T-cell (primary cell): ENCODE data around the gene ZGPAT. TPM values are rescaled to one million over a fixed set of nuclear protein-coding genes. Genes with fewer than 3 reads are reported as not detected.
"Not testable (repeated sequence)": the region's sequence is repeated elsewhere in the genome, so short reads cannot be mapped to it uniquely, and the experiment has no call there.

Experiments
- ATAC-seq, 4 experiments: fragments of 200-7000 bp in 3 of 4; fragments of 150-1000 bp in 1 of 4; cut with Tn5 transposase; replicated peaks in 1 of 4; 1 replicate in 3 of 4; 2 replicates in 1 of 4; pipeline ENCODE4 v1.10.0; 2021; ENCODE audit warnings: moderate library complexity in 3 of 4, mild to moderate bottlenecking in 2 of 4, moderate number of reproducible peaks in 1 of 4
- CTCF ChIA-PET, 2 donors: fragments of 300-600 bp; sonication (Branson Sonifier 250); formaldehyde crosslinking; loops; one replicate each; lab custom pipeline; 2022; ENCODE audit warnings: antibody characterized with exemption in 2 of 2; lab: Charles Lee
- POLR2A ChIA-PET, 2 donors: fragments of 300-600 bp; sonication (Branson Sonifier 250); formaldehyde crosslinking; loops; one replicate each; lab custom pipeline; 2022; ENCODE audit warnings: antibody characterized with exemption in 2 of 2; lab: Charles Lee
- DNase-seq, 35 experiments: peaks; one replicate each; pipeline versions ENCODE4 v3.0.0 to v3.0.0-alpha.2; 2013 to 2023
- H3K27ac ChIP-seq: one replicate; pipeline ENCODE4 v1.5.1; 2013; ENCODE audit warnings: low read length
- H3K27me3 ChIP-seq, 2 experiments: replicated peaks in 1 of 2; 1 replicate in 1 of 2; 2 replicates in 1 of 2; pipeline versions ENCODE4 v1.6.1 to v1.7.0; 2013; ENCODE audit warnings: low read length in 1 of 2, mixed read lengths in 1 of 2; ENCODE audit not compliant: control insufficient read depth in 2 of 2, insufficient read depth in 2 of 2; ENCODE audit errors: extremely low read depth in 1 of 2
- H3K36me3 ChIP-seq, 2 donors: 1 replicate in 1 of 2; 2 replicates in 1 of 2; pipeline versions ENCODE4 v1.6.1 to v1.7.0; 2013; ENCODE audit warnings: low read length in 1 of 2; ENCODE audit not compliant: control insufficient read depth in 2 of 2, insufficient read depth in 1 of 2; ENCODE audit errors: extremely low read depth in 1 of 2
- H3K4me1 ChIP-seq, 2 experiments: 1 replicate in 1 of 2; 2 replicates in 1 of 2; pipeline versions ENCODE4 v1.6.1 to v1.7.0; 2013; ENCODE audit warnings: low read length in 2 of 2, mixed read lengths in 1 of 2; ENCODE audit not compliant: insufficient read depth in 2 of 2, control insufficient read depth in 1 of 2; ENCODE audit errors: extremely low read depth in 1 of 2
- H3K4me3 ChIP-seq, 2 donors: 1 replicate in 1 of 2; 2 replicates in 1 of 2; pipeline versions ENCODE4 v1.5.1 to v1.7.0; 2013; ENCODE audit warnings: mild to moderate bottlenecking in 2 of 2, low read length in 1 of 2, moderate library complexity in 1 of 2; ENCODE audit not compliant: control insufficient read depth in 1 of 2; ENCODE audit errors: extremely low read depth in 1 of 2
- H3K9me3 ChIP-seq: 2 replicates; pipeline ENCODE4 v1.7.0; 2013
- H3K27ac Mint-ChIP-seq, 2 donors: one replicate each; pipeline ENCODE4 v1.8.0; 2020 to 2021; ENCODE audit warnings: mild to moderate bottlenecking in 2 of 2, mixed read lengths in 2 of 2
- H3K27me3 Mint-ChIP-seq, 2 donors: one replicate each; pipeline ENCODE4 v1.8.0; 2021 to 2022; ENCODE audit warnings: mixed read lengths in 2 of 2
- H3K36me3 Mint-ChIP-seq: one replicate; pipeline ENCODE4 v1.8.0; 2021; ENCODE audit warnings: mixed read lengths
- H3K4me1 Mint-ChIP-seq, 3 donors: one replicate each; pipeline ENCODE4 v1.8.0; 2020 to 2022; ENCODE audit warnings: mixed read lengths in 3 of 3, mild to moderate bottlenecking in 1 of 3
- H3K4me3 Mint-ChIP-seq, 3 donors: one replicate each; pipeline ENCODE4 v1.8.0; 2020 to 2022; ENCODE audit warnings: mild to moderate bottlenecking in 3 of 3, mixed read lengths in 3 of 3, moderate library complexity in 3 of 3
- H3K9me3 Mint-ChIP-seq, 3 donors: one replicate each; pipeline ENCODE4 v1.8.0; 2020 to 2022; ENCODE audit warnings: mixed read lengths in 3 of 3
- WGBS: methylation state at CpG from one replicate; pipeline ENCODE4 v1.1.5; 2013; ENCODE audit warnings: missing lambda C conversion rate; ENCODE audit not compliant: insufficient coverage; 5-methylcytosine and 5-hydroxymethylcytosine counted together
- total RNA-seq, 35 experiments: library from RNA in 6 of 35; stranded (reverse) in 6 of 35; fragments of 120-200 nt in 1 of 35; gene quantifications; one replicate each; pipeline versions ENCODE4 v1.2.1 to v1.2.4 and lab custom pipeline; 2013 to 2026

The ZGPAT gene
- total RNA-seq, 5 donors from 2014 or later (not counting 1 experiment from before 2014, with no cell fraction given), result 42.7 to 71.0 (median 59.0) TPM

- Mint-ChIP-seq H3K27me3 (no peaks in the 10 kb centered on the region), H3K4me3 (peak overlapping the region in 1 of 3 donors; percentile 88), H3K27ac (peak overlapping the region; percentile 31 to 34), H3K9me3 (peaks cover 0 to 6% (median 2%) of the 10 kb centered on the region in 3 donors), H3K36me3 (peaks cover 47% of the 10 kb centered on the region), H3K4me1 (peaks cover 48 to 61% (median 59%) of the 10 kb centered on the region in 3 donors)
- H3K27me3 ChIP-seq, result no peaks in the 10 kb centered on the region
- H3K4me3 ChIP-seq, result no peak overlapping the region
- WGBS, result 95% methylated on average over 7 of the region's 12 CpGs
- CTCF ChIA-PET, result no interaction called here
- peaks cover 13 to 47% of the 10 kb centered on the region in 2 experiments for H3K4me1 ChIP-seq
- POLR2A ChIA-PET, result no interaction called here
- H3K9me3 ChIP-seq, result no peaks in the 10 kb centered on the region
- H3K36me3 ChIP-seq, result peaks cover 17 to 44% of the 10 kb centered on the region in 2 donors
- DNase-seq (no peak), ATAC-seq (no peak)
- no peak overlapping the region for H3K27ac ChIP-seq
These were observed 3.3 kb downstream of the ZGPAT start for GRCh38 chr20:63711085-63711645.

GRCh38 chr20:63712191-63712590 lies 4.4 kb downstream of the ZGPAT start:
- H3K27ac ChIP-seq, result no peak overlapping the region
- Mint-ChIP-seq H3K9me3 (peaks cover 0 to 8% (median 2%) of the 10 kb centered on the region in 3 donors), H3K4me3 (peak overlapping the region in 2 of 3 donors; percentile 0 to 48), H3K27me3 (no peaks in the 10 kb centered on the region), H3K27ac (no peak overlapping the region), H3K36me3 (peaks cover 50% of the 10 kb centered on the region), H3K4me1 (peaks cover 44 to 62% (median 57%) of the 10 kb centered on the region in 3 donors)
- ChIA-PET CTCF (interaction anchor here in 1 of 2 donors (0.6 kb wide), 1 partner anchor 136 kb away, joined by 3 read pairs; no protein-coding TSS in a partner anchor), POLR2A (no interaction called here)
- H3K27me3 ChIP-seq, result no peaks in the 10 kb centered on the region
- no peak for ATAC-seq
- no peak overlapping the region for H3K4me3 ChIP-seq
- H3K9me3 ChIP-seq, result no peaks in the 10 kb centered on the region
- H3K4me1 ChIP-seq, result peaks cover 13 to 36% of the 10 kb centered on the region in 2 experiments
- H3K36me3 ChIP-seq, result peaks cover 17 to 43% of the 10 kb centered on the region in 2 donors
- no CpG with 5 or more reads among the region's 1 CpG for WGBS
- no peak for DNase-seq

- Histone ChIP-seq H3K27me3 (no peaks in the 10 kb centered on the region), H3K4me1 (peaks cover 6 to 20% of the 10 kb centered on the region in 2 experiments), H3K9me3 (no peaks in the 10 kb centered on the region), H3K4me3 (no peak overlapping the region), H3K36me3 (peaks cover 17 to 52% of the 10 kb centered on the region in 2 donors), H3K27ac (no peak overlapping the region)
- no peak for DNase-seq
- WGBS, result no CpG with 5 or more reads among the region's 5 CpGs
- Mint-ChIP-seq H3K4me3 (no peak overlapping the region), H3K9me3 (peaks cover 0 to 15% (median 8%) of the 10 kb centered on the region in 3 donors), H3K27me3 (no peaks in the 10 kb centered on the region), H3K36me3 (peaks cover 66% of the 10 kb centered on the region), H3K27ac (no peak overlapping the region), H3K4me1 (peaks cover 39 to 55% (median 53%) of the 10 kb centered on the region in 3 donors)
- POLR2A ChIA-PET, result interaction anchor here in 1 of 2 donors (0.7 kb wide), 1 partner anchor 83 kb away, joined by 3 read pairs; no protein-coding TSS in a partner anchor
- CTCF ChIA-PET, result no interaction called here
- no peak for ATAC-seq
These were observed 7.0 kb downstream of the ZGPAT start for GRCh38 chr20:63714858-63715257.

- WGBS, result 100% methylated on average over 1 of the region's 2 CpGs
- no peak for DNase-seq
- Histone ChIP-seq H3K4me3 (no peak overlapping the region), H3K27ac (no peak overlapping the region), H3K27me3 (no peaks in the 10 kb centered on the region), H3K36me3 (peaks cover 11 to 43% of the 10 kb centered on the region in 2 donors), H3K4me1 (peaks cover 3 to 19% of the 10 kb centered on the region in 2 experiments), H3K9me3 (no peaks in the 10 kb centered on the region)
- Mint-ChIP-seq H3K4me1 (peaks cover 32 to 48% (median 44%) of the 10 kb centered on the region in 3 donors), H3K27me3 (no peaks in the 10 kb centered on the region), H3K27ac (peak overlapping the region in 1 of 2 donors; percentile 72), H3K4me3 (no peak overlapping the region), H3K9me3 (peaks cover 0 to 15% (median 8%) of the 10 kb centered on the region in 3 donors), H3K36me3 (peaks cover 57% of the 10 kb centered on the region)
- ATAC-seq, result no peak
- ChIA-PET CTCF (interaction anchor here (0.6 to 0.7 kb wide), 2 partner anchors 10 to 66 kb away, joined by 3 to 6 read pairs; no protein-coding TSS in a partner anchor), POLR2A (interaction anchor here in 1 of 2 donors (0.7 kb wide), 1 partner anchor 10 kb away, joined by 6 read pairs; no protein-coding TSS in a partner anchor)
These were observed 11.2 kb downstream of the ZGPAT start for GRCh38 chr20:63718996-63719395.

- H3K4me3 ChIP-seq, H3K4me3 Mint-ChIP-seq, ATAC-seq, H3K27ac ChIP-seq, DNase-seq, H3K9me3 ChIP-seq, POLR2A ChIA-PET, H3K27me3 Mint-ChIP-seq, H3K27ac Mint-ChIP-seq, H3K27me3 ChIP-seq: not testable (repeated sequence)
- Mint-ChIP-seq H3K9me3 (peaks cover 0 to 12% (median 11%) of the 10 kb centered on the region in 3 donors), H3K4me1 (peaks cover 22 to 44% (median 38%) of the 10 kb centered on the region in 3 donors), H3K36me3 (peaks cover 36% of the 10 kb centered on the region)
- 75% methylated on average over 2 of the region's 2 CpGs for WGBS
- CTCF ChIA-PET, result interaction anchor here in 1 of 2 donors (0.7 kb wide), 1 partner anchor 9 kb away, joined by 3 read pairs; no protein-coding TSS in a partner anchor
- peaks cover 0 to 27% of the 10 kb centered on the region in 2 donors for H3K36me3 ChIP-seq
- peaks cover 9 to 30% of the 10 kb centered on the region in 2 experiments for H3K4me1 ChIP-seq
These were observed 15.3 kb downstream of the ZGPAT start for GRCh38 chr20:63722967-63723622.

GRCh38 chr20:63730189-63730733 lies 22.4 kb downstream of the ZGPAT start:
- Histone ChIP-seq H3K36me3 (peaks cover 2 to 26% of the 10 kb centered on the region in 2 donors), H3K4me1 (peaks cover 18 to 82% of the 10 kb centered on the region in 2 experiments), H3K27ac (peak overlapping the region; percentile 61), H3K4me3 (peak overlapping the region in 1 of 2 donors; percentile 5)
- H3K9me3 ChIP-seq, H3K27me3 ChIP-seq, H3K9me3 Mint-ChIP-seq, H3K27me3 Mint-ChIP-seq, H3K27ac Mint-ChIP-seq, DNase-seq, H3K4me3 Mint-ChIP-seq, POLR2A ChIA-PET, CTCF ChIA-PET: not testable (repeated sequence)
- Mint-ChIP-seq H3K4me1 (peaks cover 12 to 41% (median 34%) of the 10 kb centered on the region in 3 donors), H3K36me3 (peaks cover 16% of the 10 kb centered on the region)
- ATAC-seq, result peak in 1 of 4 experiments; percentile 2
- WGBS, result 38% methylated on average over 14 of the region's 18 CpGs
